Activated CD4-positive, alpha-beta T cell treated with anti-CD3 and anti-CD28 coated beads, Interleukin-2, amount 50 U/mL, for 24 hours (primary cell): Measurements from ENCODE around the gene LMX1B.
A peak's percentile ranks its signal among the peaks of the same experiment; 100 is the strongest.

Source experiments
- DNase-seq, 2 donors: peaks; one replicate each; pipeline ENCODE4 v3.0.0-alpha.2; 2020; ENCODE audit warnings: low read depth in 1 of 2, low spot score in 1 of 2

LMX1B gene

GRCh38 chr9:126676102-126676684, 62.5 kb downstream of the LMX1B start:
- DNase-seq: no peak

DNA sequence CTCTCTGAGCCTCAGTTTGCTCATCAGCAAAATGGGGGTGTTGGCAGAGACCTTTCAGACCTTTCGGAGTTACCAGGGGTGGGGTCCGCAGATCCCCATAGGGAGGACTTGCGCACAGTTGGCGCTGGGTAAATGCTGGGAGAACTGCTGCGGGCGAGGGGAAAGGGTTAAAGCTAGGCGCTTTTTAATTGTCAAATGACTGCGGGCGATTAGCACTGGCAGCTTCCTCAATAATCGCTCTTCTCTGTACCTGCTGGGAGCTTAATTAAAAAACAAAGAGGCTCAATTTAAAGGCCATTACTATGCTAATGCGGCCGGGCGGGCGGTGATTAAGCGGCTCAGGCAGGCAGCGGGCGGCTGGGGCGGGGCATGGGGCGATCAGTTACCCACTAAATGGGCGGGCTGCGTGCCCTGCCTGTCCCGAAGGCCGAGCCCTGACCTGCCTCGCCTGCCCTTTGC, 63.0 kb downstream of the LMX1B start:
- no peak for DNase-seq

GRCh38 chr9:126677188-126678084, 63.7 kb downstream of the LMX1B start:
- DNase-seq: no peak

DNA sequence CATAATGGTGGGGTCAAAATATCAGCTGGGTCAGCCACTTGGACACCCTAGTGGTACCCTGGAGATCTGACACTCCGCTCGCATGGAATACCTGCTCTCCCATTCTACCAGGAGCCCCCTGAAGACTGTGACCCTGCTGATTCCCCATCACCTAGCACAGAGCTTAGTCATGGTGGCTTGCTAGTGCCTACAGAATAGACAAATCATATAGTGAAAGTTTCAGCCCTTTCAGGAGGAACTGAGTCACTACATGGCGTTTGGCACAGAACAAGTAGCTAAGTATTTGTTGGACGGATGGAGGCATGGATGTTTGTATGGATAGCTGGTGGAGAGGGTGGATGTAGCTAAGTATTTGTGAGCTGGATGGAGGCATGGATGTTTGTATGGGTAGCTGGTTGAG, 65.3 kb downstream of the LMX1B start:
- no peak for DNase-seq

DNA sequence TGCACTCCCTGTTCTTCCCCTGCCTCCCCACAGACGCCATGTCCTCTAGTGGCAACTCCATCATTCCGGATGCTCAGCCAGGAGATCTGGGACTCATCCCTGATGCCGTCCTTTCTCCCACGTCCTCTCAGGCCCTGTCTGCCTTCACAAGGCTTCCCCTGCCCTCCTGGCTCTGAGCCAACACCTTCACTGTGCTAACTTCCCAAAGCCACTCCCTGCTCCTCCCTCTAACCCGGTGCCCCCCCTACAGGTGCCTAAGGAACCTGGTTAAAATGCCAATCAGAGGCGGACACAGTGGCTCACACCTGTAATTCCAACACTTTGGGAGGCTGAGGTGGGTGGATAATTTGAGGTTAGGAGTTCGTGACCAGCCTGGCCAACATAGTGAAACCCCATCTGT, 67.6 kb downstream of the LMX1B start:
- DNase-seq: no peak

- no peak for DNase-seq
Measured at GRCh38 chr9:126682113-126682810, 68.5 kb downstream of the LMX1B start.

- DNase-seq: no peak
Measured at GRCh38 chr9:126682928-126683697, 69.4 kb downstream of the LMX1B start.

- DNase-seq: no peak
Measured at GRCh38 chr9:126683698-126684044, 69.9 kb downstream of the LMX1B start.

DNA sequence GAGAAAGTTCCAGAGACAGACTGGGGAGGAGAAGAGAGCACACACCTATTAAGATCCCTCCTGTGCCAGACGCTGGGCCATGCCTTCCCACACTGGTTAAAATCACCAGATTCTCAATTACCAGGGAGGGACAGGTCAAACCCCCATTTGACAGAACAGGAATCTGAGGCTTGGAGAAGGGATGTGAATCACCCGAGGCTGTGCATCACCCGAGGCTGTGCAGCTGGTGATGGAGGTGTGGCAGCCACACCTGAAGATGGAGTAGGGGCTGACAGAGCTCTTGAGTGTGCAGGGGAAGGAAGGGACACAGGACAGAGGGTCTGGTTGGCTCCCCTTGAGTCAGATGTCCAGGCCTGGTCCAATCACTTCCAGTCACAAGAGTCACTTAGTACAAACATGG, 70.6 kb downstream of the LMX1B start:
- no peak for DNase-seq

DNA sequence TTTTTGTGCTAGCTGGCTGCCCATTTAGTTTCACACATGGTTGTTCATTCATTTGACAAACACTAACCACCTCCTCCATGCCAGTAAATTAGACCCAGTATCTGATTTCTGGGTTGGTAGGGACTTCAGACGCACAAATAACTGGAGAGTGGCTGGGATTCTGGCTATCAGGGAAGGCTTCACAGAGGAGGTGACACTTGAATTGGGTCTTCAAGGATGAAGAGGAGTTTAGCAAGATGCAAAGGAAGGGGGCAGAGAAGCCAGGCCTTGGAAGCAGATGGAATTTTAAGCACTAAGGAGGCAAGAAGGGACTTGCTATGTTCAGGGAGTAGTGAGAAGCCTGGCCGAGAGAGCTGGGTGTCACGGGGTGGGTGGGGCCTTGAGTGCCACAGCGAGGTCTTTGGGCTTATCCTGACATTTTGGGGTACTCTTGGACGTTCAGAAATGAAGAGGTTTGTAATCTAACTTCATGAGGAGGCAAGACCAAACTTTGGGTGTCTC, 71.3 kb downstream of the LMX1B start:
- DNase-seq: no peak

DNA sequence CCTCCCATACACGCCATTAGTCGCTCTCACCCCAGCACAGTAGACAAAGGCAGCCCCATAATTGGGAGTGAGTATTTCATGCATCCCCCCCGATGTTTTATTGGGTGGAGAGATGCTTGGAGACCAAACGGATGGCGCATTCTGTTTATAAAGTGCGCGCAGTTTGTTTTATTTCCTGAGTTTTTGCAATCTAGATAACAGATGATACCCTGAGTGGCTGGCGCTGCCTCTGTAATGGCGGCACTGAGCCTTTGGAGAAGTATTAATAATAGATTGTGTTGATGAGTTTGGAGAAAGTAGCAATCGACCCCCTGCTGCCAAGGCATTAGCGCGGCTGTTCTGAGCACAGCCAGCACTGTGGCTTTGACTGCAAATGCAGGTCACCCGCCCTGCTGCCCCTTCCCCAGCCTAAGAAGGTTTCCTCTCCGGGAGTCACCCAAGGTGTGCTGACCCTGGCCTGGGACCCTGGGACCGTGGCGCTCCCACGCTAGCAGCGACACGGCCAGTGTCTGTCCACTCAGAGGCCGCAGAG, 74.3 kb downstream of the LMX1B start:
- no peak for DNase-seq

GRCh38 chr9:126688617-126689016, 74.9 kb downstream of the LMX1B start:
- DNase-seq: no peak

DNA sequence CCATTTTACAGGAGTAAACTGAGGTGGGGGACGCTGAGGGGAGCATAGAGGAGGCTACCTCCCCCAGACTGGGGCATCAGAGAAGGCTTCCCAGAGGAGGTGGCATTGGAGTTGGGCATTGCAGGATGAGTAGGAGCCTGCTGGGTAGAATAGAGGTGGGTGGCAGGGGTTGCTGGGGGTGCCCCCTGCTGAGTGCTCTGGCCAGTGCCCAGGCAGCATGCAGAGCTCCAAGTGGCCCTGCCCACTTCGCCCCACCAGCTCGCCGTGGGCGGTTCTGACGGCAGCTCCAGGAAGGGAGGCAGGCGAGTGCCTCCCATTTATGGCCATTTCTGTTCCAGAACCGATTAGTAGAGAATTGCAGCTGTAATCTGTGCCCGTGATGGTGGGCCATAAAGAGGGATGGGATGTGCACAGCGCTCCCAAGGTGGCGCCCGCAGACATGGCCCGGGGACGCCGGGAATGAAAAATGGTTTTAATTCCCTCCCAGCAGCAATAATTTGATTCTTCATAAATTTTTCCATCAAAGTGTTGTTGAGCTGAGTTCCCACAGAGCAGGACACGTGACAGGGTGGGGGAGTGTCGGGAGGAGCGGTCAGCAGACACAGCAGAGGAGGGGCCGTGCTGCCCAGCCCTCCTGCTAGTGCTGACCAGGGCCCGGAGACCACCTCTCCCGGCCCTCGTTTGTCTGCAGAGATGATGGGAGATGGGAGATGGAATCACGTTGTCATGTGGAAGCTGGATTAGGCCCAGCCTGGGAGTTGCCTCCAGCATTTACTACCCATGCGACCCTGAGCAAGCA, 75.5 kb downstream of the LMX1B start:
- DNase-seq: no peak

DNA sequence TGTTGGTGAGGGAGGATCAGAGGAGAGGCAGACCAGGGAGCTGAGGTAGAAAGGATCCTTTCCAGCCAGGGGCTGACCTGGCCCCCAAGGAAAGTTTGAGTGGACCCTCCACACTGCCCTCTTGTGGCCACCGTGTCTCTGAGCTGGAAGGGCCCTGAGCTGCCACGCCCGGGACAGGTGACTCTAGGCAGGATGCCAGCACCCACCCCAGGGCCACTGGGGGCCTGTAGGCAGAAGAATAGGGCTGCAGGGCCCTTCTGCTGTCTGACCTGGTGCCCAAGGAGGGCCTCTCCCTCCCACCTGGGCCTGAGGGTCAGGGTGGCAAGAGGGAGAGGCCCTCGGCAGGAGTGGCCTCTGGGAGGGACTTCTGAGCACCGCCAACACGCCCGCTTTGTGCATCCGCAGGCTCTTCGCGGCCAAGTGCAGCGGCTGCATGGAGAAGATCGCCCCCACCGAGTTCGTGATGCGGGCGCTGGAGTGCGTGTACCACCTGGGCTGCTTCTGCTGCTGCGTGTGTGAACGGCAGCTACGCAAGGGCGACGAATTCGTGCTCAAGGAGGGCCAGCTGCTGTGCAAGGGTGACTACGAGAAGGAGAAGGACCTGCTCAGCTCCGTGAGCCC, 76.8 kb downstream of the LMX1B start:
- DNase-seq: peak; percentile 35 to 47

GRCh38 chr9:126692041-126692758, 78.5 kb downstream of the LMX1B start:
- no peak for DNase-seq

- no peak for DNase-seq
Measured at GRCh38 chr9:126692759-126693427, 79.2 kb downstream of the LMX1B start.

DNA sequence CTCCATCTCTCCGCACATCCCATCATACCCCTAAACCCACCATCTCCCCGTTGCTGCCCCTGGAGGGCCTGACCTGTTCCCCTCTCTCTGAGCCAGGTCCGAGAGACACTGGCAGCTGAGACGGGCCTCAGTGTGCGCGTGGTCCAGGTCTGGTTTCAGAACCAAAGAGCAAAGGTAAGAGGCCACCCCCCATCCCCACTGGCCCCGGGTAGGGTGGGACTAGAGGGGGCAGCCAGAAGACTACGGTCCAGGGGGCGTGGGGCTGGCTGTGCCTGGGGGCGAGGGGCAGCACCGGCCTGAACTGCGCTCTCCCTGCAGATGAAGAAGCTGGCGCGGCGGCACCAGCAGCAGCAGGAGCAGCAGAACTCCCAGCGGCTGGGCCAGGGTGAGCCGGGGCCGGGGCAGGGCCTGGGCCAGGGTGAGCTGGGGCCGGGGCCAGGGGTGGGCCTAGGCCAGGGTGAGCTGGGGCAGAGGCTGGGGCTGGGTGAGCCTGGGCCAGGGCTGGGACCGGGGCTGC, 79.8 kb downstream of the LMX1B start:
- no peak for DNase-seq
